Choroid plexus epithelial cell (primary cell): ENCODE data around the gene SEC24D.
A peak's percentile ranks its signal among the peaks of the same experiment; 100 is the strongest.

Source experiments
- DNase-seq: peaks from one replicate; pipeline ENCODE4 v3.0.0-alpha.2; 2010; ENCODE audit warnings: low read depth
- H3K4me3 ChIP-seq: 2 replicates; pipeline ENCODE4 v1.5.1; 2011; ENCODE audit warnings: low read depth, mild to moderate bottlenecking, control low read depth, low read length, moderate library complexity
- TF ChIP-seq, protein P1 (sequence below): conservative IDR thresholded peaks from 2 replicates; pipeline ENCODE4 v1.5.1; 2011; ENCODE audit warnings: low read depth, mild to moderate bottlenecking, control low read depth, inconsistent platforms, low read length, moderate library complexity

Gene SEC24D

GRCh38 chr4:118774321-118774720, 61.6 kb downstream of the SEC24D start:
- no peak for DNase-seq

DNA sequence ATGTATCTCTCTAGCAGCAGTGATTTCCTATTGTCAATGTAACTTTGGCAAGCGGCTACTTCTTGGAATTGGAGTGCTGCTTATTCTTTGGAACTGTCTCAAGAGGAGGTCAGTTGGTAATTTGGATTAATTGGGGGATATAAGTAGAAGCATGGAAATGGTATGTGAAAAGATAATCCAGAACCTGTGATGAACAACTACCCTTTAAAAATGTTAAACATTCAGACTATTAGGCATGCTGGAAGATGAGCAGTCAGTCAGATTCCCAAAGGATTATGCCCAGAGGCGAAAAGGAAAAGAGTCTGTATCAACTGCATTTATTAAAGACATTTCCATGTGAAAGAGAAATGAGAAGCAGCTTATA, 62.5 kb downstream of the SEC24D start:
- H3K4me3 ChIP-seq, result no peak overlapping the region
- TF ChIP-seq, protein P1, sequence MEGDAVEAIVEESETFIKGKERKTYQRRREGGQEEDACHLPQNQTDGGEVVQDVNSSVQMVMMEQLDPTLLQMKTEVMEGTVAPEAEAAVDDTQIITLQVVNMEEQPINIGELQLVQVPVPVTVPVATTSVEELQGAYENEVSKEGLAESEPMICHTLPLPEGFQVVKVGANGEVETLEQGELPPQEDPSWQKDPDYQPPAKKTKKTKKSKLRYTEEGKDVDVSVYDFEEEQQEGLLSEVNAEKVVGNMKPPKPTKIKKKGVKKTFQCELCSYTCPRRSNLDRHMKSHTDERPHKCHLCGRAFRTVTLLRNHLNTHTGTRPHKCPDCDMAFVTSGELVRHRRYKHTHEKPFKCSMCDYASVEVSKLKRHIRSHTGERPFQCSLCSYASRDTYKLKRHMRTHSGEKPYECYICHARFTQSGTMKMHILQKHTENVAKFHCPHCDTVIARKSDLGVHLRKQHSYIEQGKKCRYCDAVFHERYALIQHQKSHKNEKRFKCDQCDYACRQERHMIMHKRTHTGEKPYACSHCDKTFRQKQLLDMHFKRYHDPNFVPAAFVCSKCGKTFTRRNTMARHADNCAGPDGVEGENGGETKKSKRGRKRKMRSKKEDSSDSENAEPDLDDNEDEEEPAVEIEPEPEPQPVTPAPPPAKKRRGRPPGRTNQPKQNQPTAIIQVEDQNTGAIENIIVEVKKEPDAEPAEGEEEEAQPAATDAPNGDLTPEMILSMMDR, result no peak
- DNase-seq, result no peak

More at GRCh38 chr4:118774321-118774720, 61.6 kb downstream of the SEC24D start:
- TF ChIP-seq, protein P1, result no peak
- H3K4me3 ChIP-seq, result no peak overlapping the region

GRCh38 chr4:118772767-118773428, 63.0 kb downstream of the SEC24D start:
- TF ChIP-seq, protein P1, result no peak
- H3K4me3 ChIP-seq, result no peak overlapping the region

DNA sequence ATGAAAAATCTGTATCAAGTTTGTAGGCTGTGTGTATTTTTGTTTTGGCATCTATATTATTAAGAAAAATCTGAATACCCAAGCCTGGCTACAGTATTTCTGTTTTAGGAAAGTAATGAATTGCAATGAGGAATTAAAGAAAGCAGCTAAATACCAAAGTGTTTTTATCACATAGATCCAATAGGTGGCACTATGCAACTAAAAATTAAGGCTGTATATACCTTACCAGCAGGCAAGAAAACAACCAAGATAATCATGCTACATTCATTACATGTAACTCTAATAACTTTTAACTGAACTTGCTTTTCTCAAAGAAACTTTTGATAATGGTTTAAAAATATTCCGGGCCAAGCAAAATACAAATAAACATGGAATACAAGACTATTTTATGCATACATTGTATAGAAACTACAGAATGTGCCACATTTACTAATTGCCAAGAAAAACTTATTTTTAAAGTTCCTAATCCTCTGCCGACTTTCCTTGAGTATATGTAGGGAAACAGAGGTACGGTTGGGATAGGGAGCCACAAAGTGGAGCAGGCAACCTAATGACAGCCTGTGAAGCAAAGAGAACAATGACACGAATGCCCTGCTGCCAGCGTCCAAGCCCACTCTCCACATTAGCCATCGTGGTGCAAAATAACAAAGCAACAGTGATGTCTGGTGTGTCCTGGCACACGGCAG, 63.7 kb downstream of the SEC24D start:
- TF ChIP-seq, protein P1, result peak; percentile 54
- no peak overlapping the region for H3K4me3 ChIP-seq
- DNase-seq, result peak; percentile 84

More at GRCh38 chr4:118772767-118773428, 63.0 kb downstream of the SEC24D start:
- DNase-seq, result no peak

GRCh38 chr4:118770741-118771187, 65.2 kb downstream of the SEC24D start:
- TF ChIP-seq, protein P1, result no peak
- no peak overlapping the region for H3K4me3 ChIP-seq

GRCh38 chr4:118769161-118769560, 66.8 kb downstream of the SEC24D start:
- H3K4me3 ChIP-seq, result no peak overlapping the region
- no peak for DNase-seq
- TF ChIP-seq, protein P1, result no peak

More at GRCh38 chr4:118770741-118771187, 65.2 kb downstream of the SEC24D start:
- peak; percentile 65 for DNase-seq
